PC-3 (cell line): ENCODE data around the gene BCR.

Experiments used
- CTCF ChIP-seq: fragments of 300-600 bp; sonication (generic); conservative IDR thresholded peaks from 2 replicates; pipeline ENCODE4 v1.5.1; 2017; ENCODE audit warnings: antibody characterized with exemption, low read depth, mild to moderate bottlenecking, low read length
- EZH2 ChIP-seq: fragments of 300-600 bp; sonication (generic); IDR thresholded peaks from one replicate; pipeline ENCODE4 v1.6.1; 2017; ENCODE audit warnings: antibody characterized with exemption, mild to moderate bottlenecking, low read length; ENCODE audit not compliant: unreplicated experiment

DNA sequence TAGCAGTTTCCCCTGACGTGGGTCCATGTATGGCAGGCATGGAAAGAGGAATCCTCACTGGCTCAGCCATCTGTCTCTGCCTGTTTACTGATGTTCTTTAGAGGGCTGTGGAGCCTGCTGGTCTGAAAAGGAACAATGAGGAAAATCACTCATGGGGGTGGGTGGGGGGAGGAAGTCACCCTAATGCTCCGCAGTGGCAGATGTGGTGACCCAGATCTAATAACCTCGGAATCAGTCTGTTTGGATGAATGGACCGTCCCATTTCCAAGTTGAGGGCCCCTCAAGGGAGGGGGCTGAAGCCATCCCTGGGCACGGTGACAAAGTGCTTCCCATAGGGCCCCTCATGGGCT, 4.4 kb downstream of the BCR start:
- TF ChIP-seq CTCF (no peak), EZH2 (no peak)
